Activated T-cell treated with anti-CD3 and anti-CD28 coated beads for 4 hours (primary cell): Measurements from ENCODE around the gene SPHK2.

Source experiments
- DNase-seq: peaks from one replicate; pipeline ENCODE4 v3.0.0-alpha.2; 2020

SPHK2 gene

DNA sequence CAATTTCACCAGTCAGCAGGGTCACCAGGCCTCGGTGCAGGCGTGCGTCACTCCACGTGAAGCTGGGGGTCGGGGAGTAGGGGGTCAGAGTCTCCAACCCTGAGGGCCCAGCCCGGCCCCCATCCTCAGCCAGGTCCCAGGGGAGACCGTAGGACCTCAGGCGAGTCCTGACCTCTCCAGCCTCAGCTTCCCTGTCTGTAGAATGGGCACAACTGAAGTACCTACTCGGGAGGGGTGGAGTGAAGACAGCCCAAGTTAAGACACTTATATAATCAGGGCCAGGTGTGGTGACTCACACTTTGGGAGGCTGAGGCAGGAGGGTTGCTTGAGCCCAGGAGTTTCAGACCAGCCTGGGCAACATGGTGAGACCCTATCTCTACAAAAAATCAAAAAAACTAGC, 15.5 kb upstream of the SPHK2 start:
- DNase-seq: no peak

DNA sequence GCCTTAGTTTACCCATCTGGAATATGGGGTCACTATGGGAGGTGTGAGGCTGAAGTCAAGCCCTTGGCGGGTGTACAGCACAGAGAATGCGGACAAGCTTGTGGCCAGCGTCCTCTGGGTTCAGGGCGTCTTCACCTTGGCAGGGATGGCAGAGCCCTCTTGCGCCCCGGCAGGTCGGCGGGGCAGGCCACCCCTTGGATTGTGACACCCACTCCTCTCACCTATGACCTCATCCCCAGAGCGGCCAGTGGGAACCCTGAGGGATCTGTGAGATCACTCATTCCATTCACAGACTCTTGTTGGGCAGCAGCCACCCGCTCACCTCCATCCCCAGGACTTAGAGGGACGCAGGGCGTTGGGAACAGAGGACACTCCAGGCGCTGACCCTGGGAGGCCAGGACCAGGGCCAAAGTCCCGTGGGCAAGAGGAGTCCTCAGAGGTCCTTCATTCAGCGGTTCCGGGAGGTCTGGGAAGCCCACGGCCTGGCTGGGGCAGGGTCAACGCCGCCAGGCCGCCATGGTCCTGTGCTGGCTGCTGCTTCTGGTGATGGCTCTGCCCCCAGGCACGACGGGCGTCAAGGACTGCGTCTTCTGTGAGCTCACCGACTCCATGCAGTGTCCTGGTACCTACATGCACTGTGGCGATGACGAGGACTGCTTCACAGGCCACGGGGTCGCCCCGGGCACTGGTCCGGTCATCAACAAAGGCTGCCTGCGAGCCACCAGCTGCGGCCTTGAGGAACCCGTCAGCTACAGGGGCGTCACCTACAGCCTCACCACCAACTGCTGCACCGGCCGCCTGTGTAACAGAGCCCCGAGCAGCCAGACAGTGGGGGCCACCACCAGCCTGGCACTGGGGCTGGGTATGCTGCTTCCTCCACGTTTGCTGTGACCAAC, 12.6 kb upstream of the SPHK2 start, which contains the start of gene SPACA4:
Gene SPACA4 (plus strand): TSS at position 280 of the 896 bp plus-strand sequence. CDS start 237 bp downstream, at position 517.
- DNase-seq: no peak

DNA sequence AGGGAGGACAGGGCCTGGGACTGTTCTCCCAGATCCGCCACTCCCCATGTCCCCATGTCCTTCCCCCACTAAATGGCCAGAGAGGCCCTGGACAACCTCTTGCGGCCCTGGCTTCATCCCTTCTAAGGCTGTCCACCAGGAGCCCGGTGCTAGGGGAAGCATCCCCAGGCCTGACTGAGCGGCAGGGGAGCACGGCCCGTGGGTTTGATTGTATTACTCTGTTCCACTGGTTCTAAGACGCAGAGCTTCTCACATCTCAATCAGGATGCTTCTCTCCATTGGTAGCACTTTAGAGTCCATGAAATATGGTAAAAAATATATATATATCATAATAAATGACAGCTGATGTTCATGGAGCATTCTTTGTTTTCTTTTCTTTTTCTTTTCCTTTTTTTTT, 11.9 kb upstream of the SPHK2 start:
- DNase-seq: no peak

DNA sequence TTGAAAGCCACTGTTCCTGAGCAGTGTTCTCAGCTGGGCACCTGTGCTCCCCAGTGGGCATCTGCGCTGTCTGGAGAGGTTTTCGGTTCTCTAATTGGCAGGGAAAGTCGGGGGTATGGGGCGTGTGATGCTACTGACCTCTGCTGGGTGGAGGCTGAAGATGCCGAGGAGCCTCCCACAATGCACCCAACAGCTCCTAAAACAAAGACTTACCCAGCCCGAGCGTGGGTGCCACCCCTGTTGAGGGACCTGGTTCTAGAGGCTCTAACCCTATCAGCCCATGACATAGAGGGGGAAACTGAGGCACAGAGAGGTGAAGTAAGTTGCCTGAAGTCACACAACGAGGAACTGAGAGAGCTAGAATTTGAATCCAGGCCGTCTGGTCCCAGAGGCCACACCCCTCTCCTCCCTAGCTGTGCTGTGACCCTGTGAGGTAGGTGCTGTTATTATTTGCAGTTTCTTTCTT, 10.5 kb upstream of the SPHK2 start:
- DNase-seq: no peak

DNA sequence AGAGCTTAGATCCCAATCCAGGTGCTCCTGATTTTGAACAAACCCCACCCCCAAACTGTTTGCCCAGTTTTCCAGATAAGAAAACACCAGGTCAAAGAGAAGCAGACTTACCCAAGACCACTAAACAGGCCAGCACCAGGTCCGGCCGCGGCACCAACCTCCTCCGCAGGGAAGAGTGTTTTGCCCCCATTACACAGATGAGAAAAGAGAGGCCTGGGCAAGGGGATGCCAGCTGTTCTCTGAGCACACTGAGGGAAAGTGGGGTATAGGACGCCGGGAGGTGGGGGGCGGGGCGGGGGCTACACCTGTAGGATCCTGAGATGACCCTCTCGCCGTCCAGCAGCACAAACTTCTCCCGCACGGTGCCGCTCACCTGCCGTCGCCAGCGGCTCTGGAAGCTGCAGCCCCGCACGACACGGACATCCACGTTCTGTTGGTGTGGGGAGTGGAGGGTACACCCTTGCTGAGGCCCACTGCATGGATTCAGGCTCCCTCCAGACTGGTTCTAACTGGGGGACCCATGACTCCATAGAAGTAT, 9.7 kb upstream of the SPHK2 start:
- no peak for DNase-seq

DNA sequence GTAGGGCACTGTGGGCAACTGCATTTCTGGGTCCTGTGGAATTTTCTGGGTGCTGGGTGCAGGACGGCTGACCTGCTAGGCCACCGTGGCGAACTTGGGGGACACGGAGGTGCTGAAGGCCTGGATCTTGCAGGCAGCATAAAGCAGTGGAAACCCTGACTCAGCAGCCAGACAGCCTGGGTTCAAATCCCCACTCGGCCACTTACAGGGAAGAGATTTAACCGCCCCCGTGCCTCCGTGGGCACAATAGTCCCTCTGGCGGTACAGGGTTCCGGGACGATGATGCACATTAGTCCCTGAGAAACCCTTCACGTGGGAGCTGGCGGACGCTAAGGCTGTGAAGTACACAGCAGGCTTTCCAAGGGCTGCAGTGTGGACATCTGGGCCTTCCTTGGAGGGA, 7.4 kb upstream of the SPHK2 start:
- no peak for DNase-seq

DNA sequence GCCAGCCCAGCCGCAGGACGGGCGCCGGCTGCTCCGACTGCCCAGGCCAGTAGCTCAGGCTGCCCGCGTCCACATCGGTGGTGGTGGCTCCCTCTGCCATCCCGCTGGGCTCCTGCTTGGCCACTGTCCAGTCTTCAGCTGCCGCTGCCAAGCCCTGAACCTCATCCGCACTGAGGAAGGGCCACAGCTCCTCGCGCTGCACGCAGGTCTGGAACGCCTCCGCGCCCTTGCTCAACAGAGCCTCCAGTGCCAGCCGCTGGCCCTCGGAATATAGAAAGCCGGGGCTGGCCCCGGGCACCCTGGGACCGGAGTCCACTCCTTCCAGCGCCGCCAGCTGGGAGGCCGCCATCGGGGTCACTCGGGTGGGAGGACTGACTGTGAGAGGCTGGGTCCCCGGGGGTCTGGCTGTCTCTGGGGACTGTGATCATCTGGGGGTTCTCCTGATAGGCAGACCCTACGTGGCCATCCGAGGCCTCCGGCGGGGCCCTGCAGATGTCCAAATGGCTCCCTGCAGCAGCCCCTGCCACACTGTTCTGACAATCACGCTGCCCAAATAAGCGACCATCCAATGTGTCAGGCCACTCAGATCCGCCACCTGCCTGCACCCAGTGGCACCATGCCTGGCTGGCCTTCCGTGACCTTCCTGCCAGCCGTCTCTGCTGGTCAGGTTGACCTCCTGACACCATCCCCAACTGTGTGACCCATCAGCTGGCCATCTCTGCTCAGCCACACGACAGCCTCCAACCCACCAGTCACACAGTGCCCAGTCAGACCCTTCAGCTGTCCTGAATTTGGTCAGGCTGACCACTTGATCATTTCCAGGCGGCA, 6.1 kb upstream of the SPHK2 start:
- DNase-seq: no peak

DNA sequence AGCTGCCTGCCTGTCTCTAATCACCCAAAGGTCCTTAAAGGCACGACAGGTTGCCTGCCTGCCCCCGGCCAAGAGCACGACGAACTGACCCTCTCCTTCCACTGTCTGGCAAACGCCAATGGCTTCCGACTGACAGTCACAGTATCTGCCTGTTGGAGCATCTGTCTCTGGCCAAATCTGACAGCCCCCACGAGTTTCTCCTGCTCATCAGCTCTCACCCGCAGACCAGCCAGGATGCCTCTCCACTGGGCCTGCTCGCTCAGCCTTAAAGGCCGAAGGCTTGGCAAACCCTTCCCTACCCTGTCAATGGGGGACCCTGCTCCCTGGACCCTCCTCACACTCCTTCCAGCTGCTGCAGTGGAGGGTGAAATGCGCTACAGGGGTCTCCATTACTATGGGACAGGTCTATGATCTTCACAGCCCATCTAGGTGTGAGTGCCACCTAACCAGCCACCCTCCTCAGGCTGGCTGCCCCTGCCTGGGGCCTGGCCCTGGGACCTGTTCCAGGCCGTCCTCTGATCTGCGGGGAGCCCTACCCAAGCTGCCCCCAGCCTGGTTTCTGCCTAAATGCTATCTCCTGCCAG, 5.4 kb upstream of the SPHK2 start:
- DNase-seq: no peak

DNA sequence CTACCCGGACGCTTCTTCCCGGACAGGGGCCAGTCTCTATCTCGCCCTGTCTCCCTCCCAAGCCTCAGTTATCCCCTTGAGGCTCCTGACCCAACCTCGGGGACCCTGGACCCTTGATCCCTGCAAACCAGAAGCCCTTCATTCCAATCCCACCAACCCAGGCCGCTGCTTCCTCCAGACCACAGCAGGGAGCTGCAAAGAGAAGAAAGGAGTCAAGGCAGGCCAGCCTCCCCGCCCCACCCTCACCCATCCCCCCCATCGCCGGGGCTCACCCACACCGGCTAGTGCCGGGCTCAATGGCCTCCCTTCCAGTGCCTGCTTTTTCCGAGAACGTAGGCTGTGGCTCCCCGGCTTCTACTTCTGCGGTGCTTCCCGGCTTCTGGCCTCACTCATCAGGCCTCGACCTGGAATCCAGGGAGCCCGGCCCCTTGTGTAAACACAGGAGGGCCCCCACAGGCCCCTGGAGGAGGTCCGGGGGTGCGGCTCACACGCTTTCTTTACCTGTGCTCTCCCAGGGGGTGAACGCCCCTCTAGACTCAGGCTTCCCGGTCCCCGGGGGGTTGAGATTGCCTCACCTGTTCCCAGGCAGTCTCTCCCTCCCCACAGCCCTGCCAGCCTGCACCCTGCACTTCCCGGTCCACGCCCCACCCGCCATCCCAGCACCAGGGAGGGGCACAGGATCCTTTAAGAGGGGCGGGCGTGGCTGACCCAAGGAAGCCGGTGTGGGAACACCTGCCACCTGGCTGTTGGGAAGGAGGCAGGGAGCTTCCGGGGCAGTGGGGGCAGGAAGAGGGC, 4.7 kb upstream of the SPHK2 start, which contains the start of gene FAM83E:
Gene FAM83E (minus strand): TSS at position 641 of the 795 bp plus-strand sequence. CDS start 1,704 bp downstream, outside the sequence.
- DNase-seq: no peak

DNA sequence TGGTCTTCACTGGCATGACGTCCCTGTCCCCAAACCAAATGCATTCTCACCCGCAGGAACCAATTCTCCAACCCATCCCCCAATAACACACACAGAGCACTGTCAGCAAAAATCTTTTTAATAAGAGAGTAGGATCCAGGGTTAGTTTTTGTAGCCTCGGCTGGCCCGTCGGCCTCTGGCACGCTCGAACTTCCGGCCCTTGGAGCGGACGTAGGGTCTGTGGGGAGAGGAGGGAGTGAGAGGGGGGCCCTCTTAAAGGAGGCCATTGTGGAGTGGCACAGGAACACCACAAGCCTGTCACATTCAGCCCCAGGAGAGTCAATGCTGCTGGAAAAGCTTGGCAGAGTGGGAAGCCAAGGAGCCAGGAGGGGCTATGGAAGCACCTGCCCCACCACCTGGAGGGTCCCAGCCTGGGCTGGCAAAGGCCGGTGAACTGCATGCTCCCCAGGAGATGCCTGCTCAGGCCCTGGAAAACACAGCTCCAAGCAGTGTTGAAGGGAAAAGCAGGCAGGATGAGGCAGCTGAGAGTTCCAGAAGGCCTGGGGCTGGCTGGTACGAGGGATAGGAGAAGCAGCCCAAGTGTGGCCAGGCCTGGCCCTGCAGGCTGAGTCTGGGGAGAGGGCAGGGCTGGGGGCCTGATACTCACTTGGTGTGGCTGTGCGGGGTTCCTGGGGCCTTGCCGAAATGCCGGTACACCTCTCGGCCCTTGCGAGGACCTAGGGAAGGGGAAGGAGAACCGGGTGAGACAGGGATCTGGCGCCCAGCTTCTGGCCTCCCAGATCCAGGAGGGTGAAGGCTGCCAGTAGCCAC, 3.9 kb upstream of the SPHK2 start:
- DNase-seq: no peak

DNA sequence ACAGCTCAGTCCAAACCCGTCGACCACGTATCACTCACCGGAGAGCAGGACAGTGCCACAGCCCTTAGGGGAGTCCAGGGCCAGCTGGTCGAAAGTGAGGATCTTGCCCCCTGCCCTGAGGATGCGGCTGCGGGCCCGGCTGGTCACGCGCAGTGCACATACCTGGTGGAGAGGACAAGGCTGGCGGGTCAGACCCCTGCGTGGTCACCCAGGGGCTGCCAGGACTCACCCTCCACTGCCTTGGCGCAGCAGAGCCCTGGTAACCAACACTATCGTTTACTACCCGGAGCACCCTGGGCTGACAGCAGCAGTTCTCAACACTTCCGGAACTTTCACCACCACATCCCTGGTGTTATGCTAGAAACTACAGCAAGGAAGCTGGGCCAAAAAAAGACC, 3.3 kb upstream of the SPHK2 start:
- DNase-seq: no peak

DNA sequence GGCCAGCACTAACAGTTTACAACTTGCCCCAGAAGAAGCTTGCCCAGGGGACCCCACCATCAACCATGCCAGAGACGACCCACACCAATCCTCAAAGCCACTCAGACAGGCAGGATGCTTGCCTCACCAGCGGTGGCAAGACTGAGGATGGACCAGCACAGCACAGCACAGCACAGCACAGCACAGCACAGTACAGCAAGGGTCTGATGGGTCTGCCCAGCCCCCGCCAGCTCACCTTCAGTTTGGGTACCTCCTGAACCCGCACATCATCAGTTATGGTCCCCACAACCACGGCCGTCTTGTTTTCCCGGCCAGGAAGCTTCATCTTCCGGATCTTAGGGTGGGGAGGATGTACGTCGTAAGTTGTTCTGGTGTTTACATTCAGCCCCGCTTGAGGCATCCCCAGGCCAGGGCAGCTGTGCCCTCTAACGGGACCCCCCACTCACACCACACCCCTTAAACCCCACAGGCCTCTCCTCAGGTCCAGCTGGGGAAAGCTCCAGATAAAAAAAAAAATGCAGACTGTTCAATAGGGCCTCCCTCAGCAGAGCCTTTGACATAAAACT, 2.7 kb upstream of the SPHK2 start:
- DNase-seq: no peak

DNA sequence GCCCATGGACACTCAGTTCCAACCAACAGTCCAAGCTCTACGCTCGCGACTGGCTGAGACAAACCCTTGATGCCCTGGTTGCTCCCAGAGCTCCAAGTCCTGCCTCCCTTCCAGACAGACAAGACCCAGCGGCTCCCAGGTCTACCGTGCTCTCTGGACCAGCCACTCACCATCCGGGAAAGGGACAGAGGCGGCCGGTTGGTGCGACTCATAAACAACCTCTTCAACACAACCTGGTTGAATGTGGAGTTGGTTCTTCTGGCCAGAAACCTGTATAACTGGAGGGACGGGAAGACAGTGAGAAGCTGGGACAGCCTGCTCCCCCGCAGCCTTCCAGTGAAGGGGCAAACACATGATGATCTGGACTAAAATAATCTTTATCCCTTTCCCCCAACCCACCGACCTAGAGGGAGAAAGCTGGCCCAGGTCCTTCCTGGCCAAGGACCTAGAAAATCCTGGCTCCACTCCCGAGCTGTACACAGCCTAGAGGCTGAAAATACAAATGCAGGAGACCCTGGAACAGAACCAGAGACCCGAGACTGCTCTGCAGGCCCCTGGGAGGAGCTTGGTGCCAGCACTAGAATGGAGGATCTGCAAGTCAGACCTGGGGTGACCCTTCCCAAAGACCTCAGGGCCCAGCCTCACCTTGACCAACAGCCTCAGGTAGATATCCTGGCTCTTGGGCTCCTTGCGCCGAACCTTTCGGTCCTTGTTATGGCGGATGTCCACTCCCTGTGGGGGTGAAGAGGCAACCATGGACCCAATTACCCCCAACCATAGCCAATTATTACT, 2.0 kb upstream of the SPHK2 start:
- no peak for DNase-seq

DNA sequence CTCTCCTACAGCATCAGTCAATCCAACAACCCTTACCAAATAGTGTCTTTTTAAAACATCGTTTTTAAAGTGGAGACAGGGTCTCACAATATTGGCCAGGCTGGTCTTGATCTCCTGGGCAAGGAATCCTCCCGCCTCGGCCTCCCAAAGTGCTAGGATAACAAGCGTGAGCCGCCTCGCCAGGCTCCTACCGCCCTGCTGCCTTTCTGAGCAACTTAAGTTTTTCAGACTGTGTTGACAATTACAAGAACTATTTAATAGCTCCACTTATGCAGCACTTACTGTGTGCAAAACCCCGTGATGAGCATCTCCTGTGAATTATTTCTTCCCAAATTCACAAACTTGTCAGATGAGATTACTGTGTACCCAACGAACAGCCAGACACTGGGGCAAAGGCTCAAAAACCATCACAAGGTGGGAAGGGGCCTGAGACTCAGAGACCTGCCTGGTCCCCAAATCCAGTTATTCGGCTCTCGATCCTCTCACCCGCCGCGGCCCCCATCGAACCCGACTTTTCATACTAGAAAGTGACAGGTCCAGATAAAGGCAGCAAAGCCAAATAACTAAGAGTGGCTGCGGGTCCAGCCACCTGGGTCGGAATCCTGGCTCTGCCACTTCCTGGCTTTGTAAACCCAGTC, 909 bp upstream of the SPHK2 start:
- no peak for DNase-seq

DNA sequence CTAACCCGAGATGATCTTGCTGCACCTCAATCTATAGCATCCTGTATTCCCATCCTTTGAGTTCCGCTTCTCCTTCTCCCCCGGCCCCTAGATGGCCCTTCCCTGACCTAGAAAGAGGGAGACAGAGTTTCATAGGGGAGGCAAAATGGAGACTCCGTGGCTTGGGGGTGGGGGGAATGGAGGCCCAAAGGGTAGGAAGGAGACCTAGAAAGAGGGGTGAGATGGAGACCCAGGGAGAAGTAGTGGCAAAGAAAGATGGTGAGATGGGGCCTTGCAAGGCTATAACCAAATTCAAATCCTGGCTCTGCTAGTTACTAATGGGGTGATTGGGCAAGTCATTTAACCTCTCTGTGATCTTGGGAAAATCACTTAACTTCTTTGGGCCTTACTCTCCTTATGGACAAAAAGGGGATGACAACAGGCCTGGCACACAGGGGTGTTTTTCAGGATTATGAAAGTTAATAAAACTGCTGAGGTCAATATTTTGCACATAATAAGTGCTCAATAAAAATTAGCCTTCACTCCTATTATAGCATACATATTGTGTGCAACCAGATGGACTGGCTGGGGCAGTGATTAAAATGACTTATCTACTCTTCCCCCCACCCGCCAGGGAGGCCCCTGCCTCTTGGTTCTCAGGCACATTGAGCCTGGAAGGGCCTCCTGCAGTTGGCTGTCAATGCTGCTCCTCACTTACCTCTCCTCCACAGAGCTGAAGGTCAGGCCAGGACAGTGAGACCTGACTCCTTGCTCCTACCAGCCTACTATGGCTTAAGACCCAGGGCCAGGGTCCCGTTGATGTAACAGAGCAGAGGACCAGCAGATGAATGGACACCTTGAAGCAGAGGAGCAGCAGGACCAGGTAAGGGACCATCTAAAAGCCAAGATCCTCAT, 633 bp downstream of the SPHK2 start:
- no peak for DNase-seq

DNA sequence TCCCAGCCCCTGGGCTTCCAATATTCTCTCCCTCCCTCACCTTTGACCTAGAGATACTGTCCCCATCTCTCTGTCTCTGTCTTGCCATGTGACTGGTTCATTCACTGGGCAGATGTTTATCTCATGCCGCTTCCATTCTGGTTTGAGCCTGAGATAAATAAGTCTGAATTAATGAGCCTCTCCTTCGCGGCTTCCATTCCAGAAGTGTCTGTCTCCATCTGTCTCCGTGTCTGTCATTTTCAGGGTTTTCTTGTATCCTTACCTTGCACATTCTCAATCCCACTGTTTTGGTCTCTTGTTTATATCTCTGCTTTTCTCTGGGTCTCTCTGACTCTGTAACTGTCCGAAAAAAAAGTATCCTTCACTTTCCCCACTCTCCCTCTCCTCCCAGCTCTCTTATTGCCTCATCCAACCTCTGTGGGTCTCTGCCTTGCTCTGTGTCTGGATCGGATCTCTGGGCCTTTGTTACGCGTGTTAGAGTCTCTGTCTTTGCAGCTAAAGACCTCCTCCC, 4.3 kb downstream of the SPHK2 start:
- DNase-seq: no peak

DNA sequence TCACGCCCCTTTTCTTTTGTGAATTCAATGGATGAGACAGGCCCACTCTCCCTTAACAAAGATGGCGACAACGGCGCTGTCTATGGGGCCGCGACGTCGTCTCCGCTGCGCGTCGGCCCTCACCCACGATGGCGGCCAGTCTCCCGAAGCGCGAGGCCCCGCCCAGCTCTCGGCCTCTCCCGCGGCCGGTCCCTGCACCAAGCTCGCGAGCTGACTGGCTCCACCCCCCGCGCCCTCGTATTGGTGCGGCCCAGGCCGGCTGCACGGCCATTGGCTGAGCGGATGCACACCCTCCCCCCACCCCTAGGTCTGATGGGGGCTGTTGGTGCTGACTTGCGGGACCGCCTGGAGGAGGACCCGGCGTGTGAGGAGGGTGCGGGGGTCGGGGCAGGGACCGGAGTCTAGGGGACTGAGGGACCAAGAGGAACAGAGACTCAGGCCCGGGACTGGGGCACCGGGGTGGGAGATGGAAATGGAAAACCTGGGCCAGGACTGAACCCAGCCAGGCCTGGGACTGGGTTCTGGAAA, 4.8 kb downstream of the SPHK2 start:
- DNase-seq: peak; percentile 92
